Measurements from ENCODE around the gene SMPD2.

GRCh38 chr6:109488001-109488400 is 47.5 kb downstream of the SMPD2 start:
- no peak for TF ChIP-seq NFIC (IDR thresholded peaks at IDR 0.05)
- TF ChIP-seq, protein P1, sequence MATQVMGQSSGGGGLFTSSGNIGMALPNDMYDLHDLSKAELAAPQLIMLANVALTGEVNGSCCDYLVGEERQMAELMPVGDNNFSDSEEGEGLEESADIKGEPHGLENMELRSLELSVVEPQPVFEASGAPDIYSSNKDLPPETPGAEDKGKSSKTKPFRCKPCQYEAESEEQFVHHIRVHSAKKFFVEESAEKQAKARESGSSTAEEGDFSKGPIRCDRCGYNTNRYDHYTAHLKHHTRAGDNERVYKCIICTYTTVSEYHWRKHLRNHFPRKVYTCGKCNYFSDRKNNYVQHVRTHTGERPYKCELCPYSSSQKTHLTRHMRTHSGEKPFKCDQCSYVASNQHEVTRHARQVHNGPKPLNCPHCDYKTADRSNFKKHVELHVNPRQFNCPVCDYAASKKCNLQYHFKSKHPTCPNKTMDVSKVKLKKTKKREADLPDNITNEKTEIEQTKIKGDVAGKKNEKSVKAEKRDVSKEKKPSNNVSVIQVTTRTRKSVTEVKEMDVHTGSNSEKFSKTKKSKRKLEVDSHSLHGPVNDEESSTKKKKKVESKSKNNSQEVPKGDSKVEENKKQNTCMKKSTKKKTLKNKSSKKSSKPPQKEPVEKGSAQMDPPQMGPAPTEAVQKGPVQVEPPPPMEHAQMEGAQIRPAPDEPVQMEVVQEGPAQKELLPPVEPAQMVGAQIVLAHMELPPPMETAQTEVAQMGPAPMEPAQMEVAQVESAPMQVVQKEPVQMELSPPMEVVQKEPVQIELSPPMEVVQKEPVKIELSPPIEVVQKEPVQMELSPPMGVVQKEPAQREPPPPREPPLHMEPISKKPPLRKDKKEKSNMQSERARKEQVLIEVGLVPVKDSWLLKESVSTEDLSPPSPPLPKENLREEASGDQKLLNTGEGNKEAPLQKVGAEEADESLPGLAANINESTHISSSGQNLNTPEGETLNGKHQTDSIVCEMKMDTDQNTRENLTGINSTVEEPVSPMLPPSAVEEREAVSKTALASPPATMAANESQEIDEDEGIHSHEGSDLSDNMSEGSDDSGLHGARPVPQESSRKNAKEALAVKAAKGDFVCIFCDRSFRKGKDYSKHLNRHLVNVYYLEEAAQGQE (IDR thresholded peaks at IDR 0.05; ENCODE audit: low read depth), result no peak
- no peak for TF ChIP-seq TAF1 (IDR thresholded peaks at IDR 0.05; ENCODE audit: low read depth)
- no peak for TF ChIP-seq EP300 (IDR thresholded peaks at IDR 0.05; ENCODE audit: borderline replicate concordance)
- TF ChIP-seq RAD21 (IDR thresholded peaks at IDR 0.05; ENCODE audit: low read depth), result no peak
- TF ChIP-seq MAX (IDR thresholded peaks at IDR 0.05), result no peak
